ENCODE results near the gene STRN3.

STRN3 gene

DNA sequence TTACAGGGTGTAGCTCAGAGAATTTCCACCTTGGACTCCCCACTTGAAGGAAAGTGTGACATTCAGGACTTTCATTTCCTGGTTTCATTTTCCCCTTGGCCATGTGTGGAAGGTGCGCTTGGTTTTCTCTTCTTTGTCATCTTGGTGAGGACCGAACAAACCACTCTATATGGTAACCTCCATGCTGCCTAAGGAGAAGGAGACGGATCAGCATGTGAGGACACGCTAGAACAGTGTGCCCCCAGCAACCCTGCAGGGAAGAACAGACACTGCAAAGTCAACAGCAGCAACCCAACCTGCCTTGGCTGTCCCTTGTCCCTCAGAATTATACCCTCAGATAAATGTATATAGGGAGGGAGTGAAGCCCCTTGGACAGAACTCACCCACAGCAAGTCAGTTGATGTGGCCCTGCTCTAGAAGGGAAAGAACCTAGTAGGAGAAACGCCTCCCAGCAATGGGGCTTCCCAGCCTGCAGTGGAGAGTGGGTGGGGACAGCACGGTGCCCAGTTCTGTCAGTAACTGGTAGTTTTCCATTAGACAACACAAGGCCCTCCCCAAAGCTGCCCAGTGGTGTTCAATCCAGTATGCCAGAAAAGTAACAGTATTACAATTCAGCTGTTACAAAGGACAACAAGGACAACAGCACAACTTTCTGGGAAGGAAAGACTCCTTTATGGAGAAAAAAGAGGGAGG is 170.7 kb downstream of the STRN3 start:
- no peak for DNase-seq
- intact Hi-C loops (cut with DNase I), result no loop called here

DNA sequence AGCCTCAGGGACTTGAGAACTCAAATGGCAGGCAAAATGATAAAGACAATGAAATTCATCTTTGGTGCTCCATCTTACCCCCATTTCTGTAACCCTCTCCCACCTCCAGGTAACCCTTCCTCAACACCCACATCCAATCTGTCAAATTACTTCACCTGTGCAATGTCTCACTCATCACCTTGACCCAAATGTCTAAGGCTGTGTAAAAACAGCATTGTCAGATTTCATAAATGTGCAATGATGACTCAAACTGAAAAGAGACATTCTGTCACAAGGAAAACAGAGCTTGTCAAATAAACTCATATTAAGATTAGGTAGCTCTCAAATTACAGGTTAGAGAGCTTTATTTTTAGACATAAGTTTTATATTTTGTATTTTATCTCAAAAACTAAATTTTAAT is 171.7 kb downstream of the STRN3 start:
- DNase-seq, result peak in 12 of 42 donors; percentile 7 to 55 (median 30)
- intact Hi-C loops (cut with DNase I), result no loop called here

DNA sequence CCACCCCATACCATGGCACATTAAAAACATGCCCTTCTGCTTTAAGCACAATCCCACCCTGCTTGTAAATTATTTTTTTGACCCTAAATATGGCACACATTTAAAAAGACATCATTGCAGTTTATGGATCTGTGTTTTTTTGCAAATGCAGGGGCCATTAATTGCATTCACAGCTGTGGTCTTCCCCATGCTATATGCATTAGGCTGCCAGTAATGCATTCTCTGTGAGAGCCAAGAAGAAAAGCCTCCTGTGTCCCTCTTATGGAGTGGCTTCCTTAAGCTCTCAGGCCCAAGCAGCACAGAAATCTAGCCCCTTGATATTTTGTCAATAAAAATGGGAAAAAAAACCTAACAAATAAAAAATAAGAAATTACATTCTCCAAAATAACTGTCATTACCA is 172.2 kb downstream of the STRN3 start:
- no peak for DNase-seq

GRCh38 chr14:30849983-30850382 is 176.2 kb downstream of the STRN3 start:
- no peak for DNase-seq
- intact Hi-C loops (cut with DNase I), result no loop called here

More for the DNA sequence above, 172.2 kb downstream of the STRN3 start:
- intact Hi-C loops (cut with DNase I), result no loop called here

- no peak for DNase-seq
- intact Hi-C loops (cut with DNase I), result no loop called here
Observed at GRCh38 chr14:30849354-30849753, 176.8 kb downstream of the STRN3 start.

- intact Hi-C loops (cut with DNase I), result no loop called here
- DNase-seq, result no peak
Observed at GRCh38 chr14:30848449-30849240, 177.5 kb downstream of the STRN3 start.
